Activated CD8-positive, alpha-beta T cell treated with anti-CD3 and anti-CD28 coated beads, Interleukin-2, amount 10 ng/mL, durations not matched to agents 7 days and 5 days (primary cell): ENCODE results near the gene DQX1. TPM values are rescaled to one million over a fixed set of nuclear protein-coding genes. Genes with fewer than 3 reads are reported as not detected.
A peak's percentile ranks its signal among the peaks of the same experiment; 100 is the strongest.

Source experiments
- ATAC-seq: fragments of 150-1000 bp; cut with Tn5 transposase; one replicate; pipeline ENCODE4 v1.10.0; 2021; ENCODE audit warnings: moderate library complexity
- CTCF ChIA-PET: fragments of 350-600 bp; sonication (Branson Sonifier 250); formaldehyde crosslinking; loops from one replicate; lab custom pipeline; 2021; ENCODE audit warnings: antibody characterized with exemption; lab: Charles Lee
- POLR2A ChIA-PET: fragments of 350-600 bp; sonication (Branson Sonifier 250); formaldehyde crosslinking; loops from one replicate; lab custom pipeline; 2021; ENCODE audit warnings: antibody characterized with exemption; lab: Charles Lee
- DNase-seq: peaks from one replicate; pipeline ENCODE4 v3.0.0-alpha.2; 2020
- H3K27ac Mint-ChIP-seq: one replicate; pipeline ENCODE4 v1.8.0; 2021; ENCODE audit warnings: mild to moderate bottlenecking, mixed read lengths
- H3K27me3 Mint-ChIP-seq: one replicate; pipeline ENCODE4 v1.8.0; 2021; ENCODE audit warnings: low read depth, mixed read lengths
- H3K36me3 Mint-ChIP-seq: one replicate; pipeline ENCODE4 v1.8.0; 2021; ENCODE audit warnings: low read depth, mixed read lengths
- H3K4me1 Mint-ChIP-seq: one replicate; pipeline ENCODE4 v1.8.0; 2021; ENCODE audit warnings: low read depth, mixed read lengths
- H3K4me3 Mint-ChIP-seq: one replicate; pipeline ENCODE4 v1.8.0; 2021; ENCODE audit warnings: mild to moderate bottlenecking, mixed read lengths
- H3K9me3 Mint-ChIP-seq: one replicate; pipeline ENCODE4 v1.8.0; 2022; ENCODE audit warnings: mixed read lengths; ENCODE audit not compliant: insufficient read depth
- total RNA-seq, 2 experiments: library from RNA; stranded (reverse); gene quantifications; one replicate each; pipeline ENCODE4 v1.2.3, GENCODE V29; 2021

DQX1 gene
- total RNA-seq, 2 experiments from 2014 or later, result 0.18 TPM

DNA sequence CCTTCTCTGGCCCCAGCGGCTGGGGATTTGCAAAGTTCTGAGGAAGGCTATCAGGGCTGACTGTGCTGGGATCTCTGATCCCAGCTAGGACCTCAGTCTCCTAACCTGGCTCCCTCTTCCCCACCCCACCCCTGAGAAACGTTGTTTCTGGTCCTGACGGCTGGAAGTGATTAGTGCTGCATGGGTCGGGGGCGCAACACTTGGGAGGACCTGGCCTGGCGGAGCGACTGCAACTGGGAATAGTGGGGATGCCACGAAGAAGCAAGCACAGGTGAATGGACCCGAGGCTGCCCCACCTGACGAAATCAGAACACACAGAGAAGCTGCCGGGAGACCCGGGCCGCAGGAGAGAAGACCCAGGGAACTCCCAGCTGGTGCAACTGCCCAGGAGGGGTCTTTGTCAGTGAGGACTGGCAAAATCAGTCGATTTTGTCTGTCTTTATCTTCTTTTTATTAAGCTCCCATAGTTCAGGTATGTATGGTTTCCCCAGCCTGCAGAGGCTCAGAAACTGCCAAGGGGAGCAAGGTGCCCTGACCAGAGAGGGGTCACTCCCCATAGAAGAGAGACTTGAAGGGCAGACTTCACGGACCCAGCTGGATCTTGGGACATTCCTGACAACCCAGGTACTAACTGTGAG, 26.0 kb downstream of the DQX1 start:
- no peaks in the 10 kb centered on the region for H3K9me3 Mint-ChIP-seq
- H3K27me3 Mint-ChIP-seq, result peaks cover 41% of the 10 kb centered on the region
- POLR2A ChIA-PET, result interaction anchor here (0.6 to 1.5 kb wide), 4 partner anchors 28 to 82 kb away, joined by 3 to 6 read pairs (median 4); partner anchors contain the start of genes AUP1, HTRA2 and MRPL53
- DNase-seq, result no peak
- H3K36me3 Mint-ChIP-seq, result peaks cover 24% of the 10 kb centered on the region
- ATAC-seq, result no peak
- CTCF ChIA-PET, result interaction anchor here (1.0 to 6.4 kb wide), 7 partner anchors 16 to 87 kb away, joined by 3 to 28 read pairs (median 5); partner anchors contain the start of genes CCDC142, MRPL53 and TTC31
- H3K4me3 Mint-ChIP-seq, result no peak overlapping the region
- peaks cover 57% of the 10 kb centered on the region for H3K4me1 Mint-ChIP-seq
- H3K27ac Mint-ChIP-seq, result no peak overlapping the region

DNA sequence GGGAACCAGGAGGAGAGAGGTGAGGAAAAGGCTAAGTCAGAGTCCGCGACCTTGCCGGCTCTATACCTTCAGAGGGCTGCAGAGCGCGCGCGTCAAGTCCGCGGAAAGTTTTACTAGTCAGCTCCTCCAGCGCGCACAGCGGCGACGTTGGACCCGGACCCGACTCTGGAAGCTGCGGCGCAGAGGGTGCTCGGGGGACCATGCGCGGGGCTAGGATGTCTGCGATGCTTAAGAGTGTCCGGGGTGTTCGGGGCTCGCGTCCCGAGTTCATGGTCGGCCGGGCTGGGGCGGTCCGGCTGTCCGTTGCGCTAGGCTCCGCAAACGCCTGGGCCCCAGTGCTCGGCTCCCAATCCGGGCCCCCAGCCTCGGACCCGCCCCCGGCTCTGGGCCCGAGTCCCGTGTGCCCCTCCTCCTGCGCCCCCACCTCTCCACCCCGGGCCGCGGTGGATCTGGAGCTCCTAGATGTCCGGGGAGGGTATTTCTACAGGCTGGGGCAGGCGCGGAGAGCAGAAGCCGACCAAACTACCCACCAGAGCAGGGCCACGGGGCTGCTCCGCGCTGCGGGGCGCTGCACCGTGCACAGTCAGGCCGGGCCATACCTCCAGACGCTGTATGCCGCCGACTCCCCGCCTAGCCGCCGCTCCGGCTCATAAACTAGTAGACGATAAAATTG, 26.6 kb downstream of the DQX1 start, which contains the start of gene LBX2:
TSS of gene LBX2 (minus strand) at position 337 of the 673 bp plus-strand sequence. CDS start at position 271, 66 bp downstream.
- peak; percentile 34 for ATAC-seq
- ChIA-PET CTCF (interaction anchor here (0.7 to 6.4 kb wide), 9 partner anchors 8 to 88 kb away, joined by 3 to 28 read pairs (median 5); partner anchors contain the start of genes AUP1, CCDC142, MRPL53 and PCGF1), POLR2A (interaction anchor here (1.0 to 1.5 kb wide), 6 partner anchors 9 to 32 kb away, joined by 3 to 6 read pairs (median 4); partner anchors contain the start of genes AUP1, HTRA2 and MRPL53)
- Mint-ChIP-seq H3K36me3 (peaks cover 18% of the 10 kb centered on the region), H3K4me1 (peaks cover 51% of the 10 kb centered on the region), H3K27ac (peak within 1 kb of the TSS; percentile 83), H3K27me3 (peaks cover 41% of the 10 kb centered on the region), H3K4me3 (peak within 1 kb of the TSS; percentile 80), H3K9me3 (no peaks in the 10 kb centered on the region)
- peak; percentile 47 for DNase-seq

DNA sequence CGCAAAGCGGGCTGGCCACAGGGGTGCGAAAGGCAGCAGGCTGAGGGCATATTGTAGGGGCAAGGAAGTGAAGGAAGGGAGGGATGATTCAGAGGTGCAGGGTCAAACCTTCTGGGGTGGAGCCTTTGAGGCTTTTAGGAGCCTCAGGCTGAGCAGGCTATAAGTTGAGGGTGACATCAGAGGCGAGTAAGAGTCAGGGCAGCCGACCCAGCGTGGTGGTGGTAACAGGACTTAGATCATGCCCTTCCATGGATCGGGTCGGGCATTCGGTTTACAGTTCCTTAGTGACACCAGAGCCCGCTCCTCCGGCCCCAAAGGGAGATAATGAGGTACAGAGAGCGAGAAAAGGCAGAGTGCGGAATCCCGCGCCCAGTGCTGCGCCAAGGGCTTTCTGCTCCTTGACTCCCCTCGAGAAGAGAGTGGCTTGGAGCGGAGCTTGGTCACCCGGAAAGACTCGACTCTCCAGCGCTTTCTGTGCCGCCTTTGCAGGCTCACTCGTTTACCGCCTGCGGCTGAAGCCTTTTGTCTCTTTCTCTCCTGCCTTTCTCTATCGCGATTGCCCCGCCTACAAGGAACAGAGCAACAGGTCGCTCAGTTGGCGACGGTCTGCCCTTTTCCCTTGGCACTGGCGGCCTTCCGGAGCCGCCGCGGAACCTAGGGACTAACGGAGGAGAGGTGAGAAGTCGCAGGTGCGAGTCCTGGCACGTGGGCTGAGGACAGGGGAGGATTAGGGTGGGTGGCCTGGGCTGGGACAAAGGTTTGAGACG, 27.3 kb downstream of the DQX1 start:
- DNase-seq (peak; percentile 49), ATAC-seq (peak; percentile 37)
- peak overlapping the region; percentile 80 for H3K4me3 Mint-ChIP-seq
- H3K27ac Mint-ChIP-seq, result peak overlapping the region; percentile 83
- peaks cover 41% of the 10 kb centered on the region for H3K27me3 Mint-ChIP-seq
- peaks cover 45% of the 10 kb centered on the region for H3K4me1 Mint-ChIP-seq
- peaks cover 21% of the 10 kb centered on the region for H3K36me3 Mint-ChIP-seq
- POLR2A ChIA-PET, result interaction anchor here (1.0 to 1.5 kb wide), 7 partner anchors 10 to 77 kb away, joined by 4 to 6 read pairs (median 4); partner anchors contain the start of genes AUP1, CCDC142, HTRA2 and MRPL53
- CTCF ChIA-PET, result interaction anchor here (0.7 to 6.4 kb wide), 8 partner anchors 9 to 88 kb away, joined by 3 to 28 read pairs (median 4); partner anchors contain the start of genes AUP1, CCDC142, PCGF1 and TTC31
- no peaks in the 10 kb centered on the region for H3K9me3 Mint-ChIP-seq

DNA sequence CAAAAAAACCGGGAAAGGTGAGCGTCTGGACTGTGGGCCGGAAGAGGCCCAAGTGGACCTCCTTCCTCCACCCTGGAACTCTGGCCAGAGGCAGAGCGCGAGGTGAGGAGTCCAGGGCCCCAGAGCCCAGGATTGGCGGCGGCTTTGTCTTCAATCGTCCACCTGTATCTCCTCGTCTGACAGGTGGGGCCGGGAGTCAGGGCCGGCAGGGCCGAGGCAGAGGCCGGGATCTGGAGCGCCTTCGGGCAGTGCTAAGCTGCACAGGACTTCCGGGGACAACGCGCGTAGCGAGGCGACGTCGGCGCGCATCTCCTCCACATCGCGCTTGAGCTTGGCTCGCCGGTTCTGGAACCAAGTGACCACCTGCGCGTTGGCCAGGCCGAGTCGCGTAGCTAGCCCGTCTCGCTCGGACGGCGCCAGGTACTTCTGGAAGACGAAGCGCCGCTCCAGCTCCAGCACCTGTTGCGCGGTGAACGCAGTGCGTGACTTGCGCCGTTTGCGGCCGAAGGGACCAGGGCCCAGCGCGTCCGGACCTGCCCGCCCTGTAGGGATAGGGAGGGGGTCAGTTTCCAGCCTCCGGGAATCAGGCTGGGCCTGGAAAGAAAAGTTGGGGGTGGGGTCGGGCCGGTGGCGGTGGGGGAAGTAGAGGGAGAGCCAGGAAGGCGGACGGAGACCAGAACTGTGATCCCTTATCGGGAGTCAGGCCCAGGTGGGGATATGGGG, 28.1 kb downstream of the DQX1 start:
- CTCF ChIA-PET, result interaction anchor here (0.7 to 6.4 kb wide), 4 partner anchors 9 to 88 kb away, joined by 3 to 28 read pairs (median 12); partner anchors contain the start of genes CCDC142, PCGF1 and TTC31
- POLR2A ChIA-PET, result interaction anchor here (0.9 to 1.5 kb wide), 7 partner anchors 9 to 78 kb away, joined by 4 to 6 read pairs (median 4); partner anchors contain the start of genes CCDC142, MRPL53 and TTC31
- H3K36me3 Mint-ChIP-seq, result peaks cover 23% of the 10 kb centered on the region
- H3K27me3 Mint-ChIP-seq, result peaks cover 41% of the 10 kb centered on the region
- H3K27ac Mint-ChIP-seq, result peak overlapping the region; percentile 83
- H3K9me3 Mint-ChIP-seq, result no peaks in the 10 kb centered on the region
- H3K4me3 Mint-ChIP-seq, result peak overlapping the region; percentile 80
- DNase-seq (no peak), ATAC-seq (peak; percentile 50)
- H3K4me1 Mint-ChIP-seq, result peaks cover 38% of the 10 kb centered on the region

DNA sequence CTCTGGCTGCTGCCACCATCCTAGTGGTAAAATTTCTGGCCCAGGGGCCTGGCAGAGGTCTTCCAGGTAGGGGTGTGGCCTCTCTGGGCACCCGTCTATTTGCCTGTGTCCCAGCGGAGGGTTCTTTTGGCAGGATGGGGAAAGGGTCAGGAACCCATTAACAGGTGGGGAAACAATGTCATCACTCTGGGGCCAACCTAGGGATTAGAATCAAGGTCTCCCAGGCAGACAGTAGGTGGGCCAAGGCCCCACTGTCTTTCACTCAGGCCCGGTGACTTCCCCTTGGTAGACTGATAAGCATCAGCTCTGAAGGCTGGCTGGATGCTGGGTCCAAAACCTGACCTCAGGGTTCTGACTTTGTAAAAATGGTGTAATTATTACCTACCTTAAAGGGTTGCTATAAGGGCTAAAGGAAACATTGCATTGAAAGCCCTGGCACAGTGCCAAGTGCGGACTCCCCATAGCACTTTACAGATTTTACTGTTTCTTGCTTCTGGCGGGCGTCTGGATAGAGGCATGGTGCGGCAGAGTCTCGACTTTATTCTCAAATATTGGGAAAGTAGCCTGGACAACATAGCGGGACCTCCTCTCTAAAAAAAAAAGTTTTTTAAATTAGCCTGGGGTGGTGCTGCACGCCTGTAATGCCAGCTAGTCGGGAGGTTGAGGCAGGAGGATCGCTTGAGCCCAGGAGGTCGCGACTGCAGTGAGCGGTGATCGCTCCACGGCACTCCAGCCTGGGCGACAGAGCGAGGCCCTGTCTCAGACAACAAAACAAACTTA, 28.8 kb downstream of the DQX1 start:
- Mint-ChIP-seq H3K36me3 (peaks cover 21% of the 10 kb centered on the region), H3K4me1 (peaks cover 30% of the 10 kb centered on the region), H3K4me3 (peak overlapping the region; percentile 80), H3K27me3 (peaks cover 36% of the 10 kb centered on the region), H3K27ac (peak overlapping the region; percentile 46), H3K9me3 (no peaks in the 10 kb centered on the region)
- no peak for ATAC-seq
- ChIA-PET CTCF (interaction anchor here (2.5 to 4.3 kb wide), 1 partner anchor 14 kb away, joined by 9 to 18 read pairs; the partner anchor contains the start of genes CCDC142 and TTC31), POLR2A (interaction anchor here (0.8 to 1.4 kb wide), 4 partner anchors 9 to 33 kb away, joined by 3 to 6 read pairs (median 4); partner anchors contain the start of genes AUP1, CCDC142, HTRA2 and TTC31)
- no peak for DNase-seq

DNA sequence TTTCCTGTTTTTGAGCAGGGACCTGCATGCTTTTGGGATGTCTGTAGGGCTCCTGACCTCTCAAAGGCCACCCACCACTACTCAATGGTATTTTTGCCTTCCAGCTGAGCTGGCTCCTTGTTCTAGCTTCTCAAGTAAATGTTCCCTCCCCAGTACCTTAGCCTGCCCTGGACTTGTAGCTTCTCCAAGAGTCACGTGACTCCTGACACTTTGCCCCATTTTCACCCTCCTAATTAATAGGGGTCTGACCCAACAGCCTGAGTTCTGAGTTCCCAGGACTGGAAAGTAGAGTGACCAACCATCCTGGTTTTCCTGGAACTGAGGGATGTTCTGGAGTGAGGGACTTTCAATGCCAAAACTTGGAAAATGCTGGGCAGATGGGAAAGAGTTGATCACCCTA, 30.6 kb downstream of the DQX1 start:
- no peak overlapping the region for H3K4me3 Mint-ChIP-seq
- no peak for ATAC-seq
- peaks cover 24% of the 10 kb centered on the region for H3K4me1 Mint-ChIP-seq
- no peak overlapping the region for H3K27ac Mint-ChIP-seq
- peaks cover 29% of the 10 kb centered on the region for H3K36me3 Mint-ChIP-seq
- no peaks in the 10 kb centered on the region for H3K9me3 Mint-ChIP-seq
- ChIA-PET POLR2A (interaction anchor here (0.8 kb wide), 1 partner anchor 9 kb away, joined by 4 read pairs; no protein-coding TSS in a partner anchor), CTCF (interaction anchor here (1.7 to 2.5 kb wide), 2 partner anchors 8 to 13 kb away, joined by 5 to 9 read pairs; partner anchors contain the start of genes CCDC142 and TTC31)
- peaks cover 20% of the 10 kb centered on the region for H3K27me3 Mint-ChIP-seq
- DNase-seq, result no peak

DNA sequence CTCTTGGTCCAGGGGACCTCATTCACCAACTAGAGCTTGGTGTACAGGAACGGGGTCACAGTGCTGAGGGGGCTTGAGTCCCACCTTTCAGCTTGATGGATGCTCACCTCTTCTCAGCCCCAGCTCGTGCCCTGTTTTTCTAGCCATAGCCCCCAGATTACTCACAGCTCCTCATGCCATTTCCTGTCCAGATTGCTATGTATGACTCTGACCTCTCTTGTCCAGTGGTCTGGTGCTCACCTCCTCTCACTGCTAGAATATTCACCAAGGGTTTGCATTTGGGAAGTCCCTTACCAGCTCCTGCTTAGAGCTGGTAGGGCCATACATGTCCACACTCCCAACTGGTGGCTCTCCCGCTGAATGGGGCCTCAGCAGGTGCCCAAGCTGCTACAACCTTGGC, 32.5 kb downstream of the DQX1 start:
- POLR2A ChIA-PET, result interaction anchor here (1.1 to 1.7 kb wide), 2 partner anchors 10 kb away, joined by 3 to 6 read pairs; partner anchors contain the start of gene TTC31
- no peak for DNase-seq
- Mint-ChIP-seq H3K4me3 (no peak overlapping the region), H3K9me3 (no peaks in the 10 kb centered on the region), H3K27me3 (peaks cover 6% of the 10 kb centered on the region), H3K4me1 (peaks cover 12% of the 10 kb centered on the region), H3K27ac (no peak overlapping the region), H3K36me3 (peaks cover 42% of the 10 kb centered on the region)
- ATAC-seq, result no peak
- CTCF ChIA-PET, result interaction anchor here (0.6 to 1.4 kb wide), 5 partner anchors 11 to 443 kb away, joined by 3 to 9 read pairs (median 3); partner anchors contain the start of genes CCDC142, MOGS, MRPL53 and TTC31

DNA sequence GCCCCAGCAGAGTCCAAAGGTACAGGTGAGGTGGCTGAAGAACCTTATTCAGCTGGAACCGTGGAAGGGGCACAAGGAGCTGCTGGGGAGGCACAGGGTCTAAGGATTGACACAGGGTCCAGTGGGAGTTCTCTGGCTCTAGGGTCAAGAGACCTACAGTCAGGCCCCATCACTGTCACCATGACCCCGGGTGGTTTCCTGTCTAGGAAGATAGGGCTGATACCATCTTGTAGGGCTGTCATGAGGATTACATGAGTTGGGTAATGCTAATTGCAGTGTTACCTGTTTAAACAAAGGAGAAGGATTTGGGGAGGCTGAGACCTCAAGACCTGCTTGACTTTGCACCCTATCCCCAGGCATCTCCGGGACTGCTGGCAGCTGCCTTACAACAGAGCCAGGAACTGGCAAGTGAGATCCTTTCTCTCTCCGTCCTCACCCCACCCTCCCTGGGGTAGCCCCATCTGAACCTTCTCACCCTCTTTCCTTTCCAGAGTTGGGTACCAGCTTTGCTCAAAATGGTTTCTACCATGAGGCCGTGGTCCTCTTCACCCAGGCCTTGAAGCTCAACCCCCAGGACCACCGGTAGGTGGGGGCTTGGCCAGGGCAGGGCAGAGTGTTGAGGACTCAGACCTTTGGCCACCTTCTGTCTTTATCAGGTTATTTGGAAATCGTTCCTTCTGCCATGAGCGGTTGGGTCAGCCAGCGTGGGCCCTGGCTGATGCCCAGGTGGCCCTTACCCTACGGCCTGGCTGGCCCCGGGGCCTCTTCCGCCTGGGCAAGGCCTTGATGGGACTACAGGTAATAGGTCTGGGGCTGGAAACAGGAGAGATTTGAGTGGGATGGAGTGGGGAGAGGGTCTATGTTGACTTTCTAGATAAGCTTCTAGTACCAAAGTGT, 34.1 kb downstream of the DQX1 start:
- POLR2A ChIA-PET, result interaction anchor here (0.6 to 1.2 kb wide), 2 partner anchors 8 to 40 kb away, joined by 3 read pairs; no protein-coding TSS in a partner anchor
- DNase-seq, result no peak

DNA sequence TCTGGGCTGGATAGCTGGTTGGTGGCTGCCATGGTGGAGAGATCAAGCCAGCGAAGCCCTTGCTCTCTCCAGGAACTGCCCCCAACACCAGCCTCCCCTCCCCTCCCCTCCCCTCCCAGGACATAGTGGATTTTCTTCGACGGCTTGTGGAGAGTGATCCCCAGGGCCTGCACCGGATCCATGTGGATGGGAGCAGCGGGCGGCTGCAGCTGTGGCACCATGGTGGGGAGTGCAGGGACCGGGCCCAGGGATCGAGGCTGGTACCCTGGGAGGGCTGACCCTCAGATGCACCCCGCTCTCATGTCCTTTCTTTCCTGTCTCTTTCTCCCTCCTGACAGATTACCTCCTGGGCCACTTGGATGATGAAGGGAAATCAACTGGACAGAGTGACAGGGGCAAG, 36.1 kb downstream of the DQX1 start:
- Mint-ChIP-seq H3K4me3 (no peak overlapping the region), H3K27ac (no peak overlapping the region), H3K4me1 (peaks cover 3% of the 10 kb centered on the region), H3K36me3 (peaks cover 53% of the 10 kb centered on the region), H3K9me3 (no peaks in the 10 kb centered on the region), H3K27me3 (no peaks in the 10 kb centered on the region)
- ATAC-seq (no peak), DNase-seq (no peak)
- POLR2A ChIA-PET, result no interaction called here
- CTCF ChIA-PET, result no interaction called here

More for the DNA sequence above, 34.1 kb downstream of the DQX1 start:
- no peak for ATAC-seq
- peaks cover 1% of the 10 kb centered on the region for H3K4me1 Mint-ChIP-seq
- H3K36me3 Mint-ChIP-seq, result peaks cover 42% of the 10 kb centered on the region
- no peak overlapping the region for H3K27ac Mint-ChIP-seq
- CTCF ChIA-PET, result interaction anchor here (0.7 to 1.1 kb wide), 3 partner anchors 8 to 19 kb away, joined by 3 read pairs; partner anchors contain the start of gene MRPL53
- H3K9me3 Mint-ChIP-seq, result no peaks in the 10 kb centered on the region
- no peaks in the 10 kb centered on the region for H3K27me3 Mint-ChIP-seq
- no peak overlapping the region for H3K4me3 Mint-ChIP-seq
